Ishikawa (cell line): Measurements from ENCODE around the gene FRRS1.

Experiments
- YY1 ChIP-seq: IDR thresholded peaks from 2 replicates; pipeline ENCODE4 v1.6.1; 2012; ENCODE audit warnings: low read depth
- TF ChIP-seq, protein P1 (sequence below): IDR thresholded peaks from 2 replicates; pipeline ENCODE4 v1.6.1; 2012; ENCODE audit warnings: low read depth, mild to moderate bottlenecking

- TF ChIP-seq, protein P1, sequence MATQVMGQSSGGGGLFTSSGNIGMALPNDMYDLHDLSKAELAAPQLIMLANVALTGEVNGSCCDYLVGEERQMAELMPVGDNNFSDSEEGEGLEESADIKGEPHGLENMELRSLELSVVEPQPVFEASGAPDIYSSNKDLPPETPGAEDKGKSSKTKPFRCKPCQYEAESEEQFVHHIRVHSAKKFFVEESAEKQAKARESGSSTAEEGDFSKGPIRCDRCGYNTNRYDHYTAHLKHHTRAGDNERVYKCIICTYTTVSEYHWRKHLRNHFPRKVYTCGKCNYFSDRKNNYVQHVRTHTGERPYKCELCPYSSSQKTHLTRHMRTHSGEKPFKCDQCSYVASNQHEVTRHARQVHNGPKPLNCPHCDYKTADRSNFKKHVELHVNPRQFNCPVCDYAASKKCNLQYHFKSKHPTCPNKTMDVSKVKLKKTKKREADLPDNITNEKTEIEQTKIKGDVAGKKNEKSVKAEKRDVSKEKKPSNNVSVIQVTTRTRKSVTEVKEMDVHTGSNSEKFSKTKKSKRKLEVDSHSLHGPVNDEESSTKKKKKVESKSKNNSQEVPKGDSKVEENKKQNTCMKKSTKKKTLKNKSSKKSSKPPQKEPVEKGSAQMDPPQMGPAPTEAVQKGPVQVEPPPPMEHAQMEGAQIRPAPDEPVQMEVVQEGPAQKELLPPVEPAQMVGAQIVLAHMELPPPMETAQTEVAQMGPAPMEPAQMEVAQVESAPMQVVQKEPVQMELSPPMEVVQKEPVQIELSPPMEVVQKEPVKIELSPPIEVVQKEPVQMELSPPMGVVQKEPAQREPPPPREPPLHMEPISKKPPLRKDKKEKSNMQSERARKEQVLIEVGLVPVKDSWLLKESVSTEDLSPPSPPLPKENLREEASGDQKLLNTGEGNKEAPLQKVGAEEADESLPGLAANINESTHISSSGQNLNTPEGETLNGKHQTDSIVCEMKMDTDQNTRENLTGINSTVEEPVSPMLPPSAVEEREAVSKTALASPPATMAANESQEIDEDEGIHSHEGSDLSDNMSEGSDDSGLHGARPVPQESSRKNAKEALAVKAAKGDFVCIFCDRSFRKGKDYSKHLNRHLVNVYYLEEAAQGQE, result no peak
- no peak for TF ChIP-seq YY1
Measured at GRCh38 chr1:99759518-99760160, 6.8 kb downstream of the FRRS1 start.
